HG03139 (cell line): ENCODE results near the gene CXCL10.

Experiments
- ATAC-seq: cut with Tn5 transposase; IDR thresholded peaks from one replicate; pipeline ENCODE4 v1.9.1; 2021; ENCODE audit not compliant: unreplicated experiment

Gene CXCL10

GRCh38 chr4:75997081-75997480 lies 26.2 kb downstream of the CXCL10 start:
- no peak for ATAC-seq

GRCh38 chr4:75995727-75996126 lies 27.6 kb downstream of the CXCL10 start:
- no peak for ATAC-seq

- no peak for ATAC-seq
Measured at GRCh38 chr4:75992462-75992861, 30.8 kb downstream of the CXCL10 start.

GRCh38 chr4:75989846-75990528 lies 33.3 kb downstream of the CXCL10 start:
- no peak for ATAC-seq

GRCh38 chr4:75985116-75985515 lies 38.2 kb downstream of the CXCL10 start:
- no peak for ATAC-seq

GRCh38 chr4:75980576-75980975 lies 42.7 kb downstream of the CXCL10 start:
- ATAC-seq = no peak

GRCh38 chr4:75976177-75976576 lies 47.1 kb downstream of the CXCL10 start:
- ATAC-seq = no peak

- no peak for ATAC-seq
Measured at GRCh38 chr4:75973766-75974165, 49.5 kb downstream of the CXCL10 start.
